ENCODE measurements around the gene ATG16L2.
A peak's percentile ranks its signal among the peaks of the same experiment; 100 is the strongest.
"Not testable (repeated sequence)": the region's sequence is repeated elsewhere in the genome, so short reads cannot be mapped to it uniquely, and the experiment has no call there.

ATG16L2 gene

DNA sequence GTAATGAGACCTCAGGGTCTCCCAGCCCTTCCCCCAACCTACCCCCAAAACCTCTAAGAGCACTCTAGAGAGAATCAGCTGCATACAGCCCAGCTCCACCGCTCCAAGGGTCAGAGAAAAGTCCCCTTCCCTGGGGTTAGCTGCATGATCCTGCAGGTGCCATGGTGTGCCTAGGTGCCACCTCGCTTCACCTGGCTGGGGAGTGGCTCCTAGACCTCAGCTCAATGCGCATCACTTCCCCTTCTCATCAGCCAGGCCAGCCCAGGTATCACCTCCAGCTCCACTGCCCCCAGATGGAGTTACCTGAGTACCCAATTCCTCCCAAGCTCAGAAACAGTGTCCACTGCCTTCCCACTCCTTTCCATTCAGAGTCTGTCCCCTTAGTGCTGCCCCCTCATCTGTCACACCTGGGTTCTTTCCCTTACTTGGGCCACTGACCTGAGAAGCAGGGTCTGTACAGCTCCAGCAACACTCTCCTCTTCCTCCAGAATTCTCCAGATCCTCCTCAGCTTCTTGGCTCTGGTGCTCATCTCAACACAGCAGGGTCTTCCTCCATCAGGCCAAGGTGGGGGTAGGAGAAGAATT is 21.7 kb upstream of the ATG16L2 start:
- H3K4me3 ChIP-seq (ENCODE audit: low read length), result no peak overlapping the region
- peaks cover 25% of the 10 kb centered on the region for H3K4me1 ChIP-seq (ENCODE audit: control insufficient read depth, insufficient read depth, low read length)
- no peaks in the 10 kb centered on the region for H3K36me3 ChIP-seq (ENCODE audit: insufficient read depth, low read length)
- H3K9ac ChIP-seq (ENCODE audit: low read depth, low read length), result no peak overlapping the region
- H3K4me2 ChIP-seq (ENCODE audit: low read length), result no peak overlapping the region
- H3K9me3 ChIP-seq (replicated peaks; ENCODE audit: low read length), result no peaks in the 10 kb centered on the region
- no peaks in the 10 kb centered on the region for H3K27me3 ChIP-seq (ENCODE audit: control insufficient read depth, insufficient read depth, low read length)

GRCh38 chr11:72793076-72793424 is 21.2 kb upstream of the ATG16L2 start:
- H3K4me2 ChIP-seq (ENCODE audit: low read length), result peak overlapping the region; percentile 81
- H3K36me3 ChIP-seq (ENCODE audit: insufficient read depth, low read length), result no peaks in the 10 kb centered on the region
- H3K9me3 ChIP-seq (replicated peaks; ENCODE audit: low read length), result no peaks in the 10 kb centered on the region
- peak overlapping the region; percentile 9 for H3K4me3 ChIP-seq (ENCODE audit: low read length)
- H3K9ac ChIP-seq (ENCODE audit: low read depth, low read length), result peak overlapping the region; percentile 42
- no peaks in the 10 kb centered on the region for H3K27me3 ChIP-seq (ENCODE audit: control insufficient read depth, insufficient read depth, low read length)
- peaks cover 25% of the 10 kb centered on the region for H3K4me1 ChIP-seq (ENCODE audit: control insufficient read depth, insufficient read depth, low read length)

DNA sequence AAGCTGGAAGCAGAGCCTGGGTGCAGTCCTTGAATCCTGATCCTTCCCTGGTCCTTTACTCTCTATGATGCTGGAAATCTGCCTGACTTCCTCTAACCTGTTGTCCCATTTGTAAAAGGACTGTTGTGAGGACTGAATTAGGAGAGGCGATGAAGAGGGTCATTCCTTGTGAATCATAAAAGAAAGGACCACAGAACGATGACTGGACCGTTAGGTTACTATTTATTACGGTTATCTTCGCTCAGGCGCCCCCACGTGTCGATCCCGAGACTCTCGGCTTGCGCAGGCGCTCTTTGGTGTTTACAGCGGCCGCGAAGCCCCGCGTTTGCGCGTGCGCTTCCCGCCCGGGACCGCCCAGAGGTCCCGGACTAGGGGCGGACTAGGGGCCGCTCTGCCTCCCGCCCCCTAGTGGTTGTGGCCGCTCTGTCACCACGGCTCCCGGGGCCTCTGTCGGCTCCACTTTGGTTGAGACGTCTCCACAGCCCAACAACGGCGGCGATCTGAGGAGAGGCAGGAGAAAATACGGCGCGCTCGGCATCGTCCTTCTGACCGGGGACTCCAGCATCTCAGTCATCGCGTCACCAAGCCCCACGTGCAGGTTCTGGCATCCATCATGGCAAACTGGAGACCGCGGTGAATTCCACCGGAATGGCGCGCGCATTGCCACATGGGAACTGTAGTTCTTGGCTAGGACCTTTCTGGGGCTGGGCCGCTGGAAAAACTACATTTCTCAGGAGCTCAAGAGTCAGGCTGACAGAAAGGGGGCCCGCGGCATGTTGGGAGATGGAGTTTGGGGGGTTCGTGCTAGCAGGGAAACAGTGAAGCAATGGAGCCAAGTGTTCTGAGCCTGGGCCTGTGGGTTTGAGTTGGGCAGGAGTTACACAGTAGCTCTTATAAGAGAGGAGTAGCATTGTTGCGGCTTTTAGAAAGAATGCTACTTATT is 20.5 kb upstream of the ATG16L2 start, which contains the start of gene STARD10:
Gene STARD10, minus strand, starts transcription at position 623 of the 943 bp plus-strand sequence. CDS start 12,866 bp downstream, outside the sequence.
- Histone ChIP-seq H3K27me3 (ENCODE audit: control insufficient read depth, insufficient read depth, low read length) (no peaks in the 10 kb centered on the region), H3K9me3 (replicated peaks; ENCODE audit: low read length) (no peaks in the 10 kb centered on the region), H3K9ac (ENCODE audit: low read depth, low read length) (peak within 1 kb of the TSS; percentile 78), H3K4me3 (ENCODE audit: low read length) (peak within 1 kb of the TSS; percentile 85), H3K36me3 (ENCODE audit: insufficient read depth, low read length) (no peaks in the 10 kb centered on the region), H3K4me2 (ENCODE audit: low read length) (peak within 1 kb of the TSS; percentile 81), H3K4me1 (ENCODE audit: control insufficient read depth, insufficient read depth, low read length) (peaks cover 25% of the 10 kb centered on the region)

- Histone ChIP-seq H3K9me3 (replicated peaks; ENCODE audit: low read length) (no peaks in the 10 kb centered on the region), H3K4me1 (ENCODE audit: control insufficient read depth, insufficient read depth, low read length) (peaks cover 9% of the 10 kb centered on the region), H3K36me3 (ENCODE audit: insufficient read depth, low read length) (no peaks in the 10 kb centered on the region), H3K4me3 (ENCODE audit: low read length) (no peak overlapping the region), H3K9ac (ENCODE audit: low read depth, low read length) (no peak overlapping the region), H3K4me2 (ENCODE audit: low read length) (no peak overlapping the region), H3K27me3 (ENCODE audit: control insufficient read depth, insufficient read depth, low read length) (no peaks in the 10 kb centered on the region)
Observed at GRCh38 chr11:72798361-72798760, 15.8 kb upstream of the ATG16L2 start.

- Histone ChIP-seq H3K36me3 (ENCODE audit: insufficient read depth, low read length) (no peaks in the 10 kb centered on the region), H3K4me1 (ENCODE audit: control insufficient read depth, insufficient read depth, low read length) (peaks cover 3% of the 10 kb centered on the region), H3K4me2 (ENCODE audit: low read length) (no peak overlapping the region), H3K9ac (ENCODE audit: low read depth, low read length) (no peak overlapping the region), H3K4me3 (ENCODE audit: low read length) (no peak overlapping the region), H3K27me3 (ENCODE audit: control insufficient read depth, insufficient read depth, low read length) (no peaks in the 10 kb centered on the region), H3K9me3 (replicated peaks; ENCODE audit: low read length) (no peaks in the 10 kb centered on the region)
Observed at GRCh38 chr11:72799441-72799840, 14.8 kb upstream of the ATG16L2 start.

DNA sequence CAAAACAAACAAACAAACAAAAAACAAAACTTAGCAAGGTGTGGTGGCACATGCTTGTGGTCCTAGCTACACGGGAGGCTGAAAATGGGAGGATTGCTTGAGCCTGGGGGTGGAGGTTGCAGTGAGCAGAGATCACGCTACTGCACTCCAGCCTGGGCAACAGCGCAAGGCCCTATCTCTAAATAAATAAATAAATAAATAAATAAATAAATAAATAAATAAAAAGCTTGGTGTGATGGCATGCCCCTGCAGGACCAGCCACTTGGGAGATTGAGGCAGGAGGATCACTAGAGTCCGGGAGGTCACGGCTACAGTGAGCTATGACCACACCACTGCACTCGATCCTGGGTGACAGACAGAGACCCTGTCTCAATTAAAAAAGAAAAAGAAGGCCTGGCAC is 11.4 kb upstream of the ATG16L2 start:
- peaks cover 3% of the 10 kb centered on the region for H3K4me1 ChIP-seq (ENCODE audit: control insufficient read depth, insufficient read depth, low read length)
- no peaks in the 10 kb centered on the region for H3K36me3 ChIP-seq (ENCODE audit: insufficient read depth, low read length)
- no peak overlapping the region for H3K9ac ChIP-seq (ENCODE audit: low read depth, low read length)
- H3K9me3 ChIP-seq (replicated peaks; ENCODE audit: low read length), result no peaks in the 10 kb centered on the region
- H3K4me2 ChIP-seq (ENCODE audit: low read length), result no peak overlapping the region
- no peaks in the 10 kb centered on the region for H3K27me3 ChIP-seq (ENCODE audit: control insufficient read depth, insufficient read depth, low read length)
- H3K4me3 ChIP-seq (ENCODE audit: low read length), result no peak overlapping the region

DNA sequence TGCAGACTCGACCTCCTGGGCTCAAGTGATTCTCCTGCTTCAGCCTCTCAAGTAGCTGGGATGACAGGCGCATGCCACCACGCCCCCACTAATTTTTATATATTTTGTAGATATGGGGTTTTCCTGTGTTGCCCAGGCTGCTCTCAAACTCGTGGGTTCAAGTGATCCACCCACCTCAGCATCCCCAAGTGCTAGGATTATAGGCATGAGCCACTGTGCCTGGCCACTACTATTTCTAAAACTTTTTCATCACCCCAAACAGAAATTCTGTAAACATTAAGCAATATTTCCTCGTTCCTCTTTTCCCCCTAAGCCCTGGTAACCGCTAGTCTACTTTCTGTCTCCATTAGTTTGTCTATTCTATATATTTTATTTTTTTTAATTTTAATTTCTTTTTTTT is 9.0 kb upstream of the ATG16L2 start:
- peaks cover 5% of the 10 kb centered on the region for H3K36me3 ChIP-seq (ENCODE audit: insufficient read depth, low read length)
- H3K9ac ChIP-seq (ENCODE audit: low read depth, low read length), result no peak overlapping the region
- H3K4me2 ChIP-seq (ENCODE audit: low read length), result no peak overlapping the region
- no peak overlapping the region for H3K4me3 ChIP-seq (ENCODE audit: low read length)
- peaks cover 3% of the 10 kb centered on the region for H3K4me1 ChIP-seq (ENCODE audit: control insufficient read depth, insufficient read depth, low read length)
- H3K9me3 ChIP-seq (replicated peaks; ENCODE audit: low read length), result no peaks in the 10 kb centered on the region
- H3K27me3 ChIP-seq (ENCODE audit: control insufficient read depth, insufficient read depth, low read length), result no peaks in the 10 kb centered on the region

DNA sequence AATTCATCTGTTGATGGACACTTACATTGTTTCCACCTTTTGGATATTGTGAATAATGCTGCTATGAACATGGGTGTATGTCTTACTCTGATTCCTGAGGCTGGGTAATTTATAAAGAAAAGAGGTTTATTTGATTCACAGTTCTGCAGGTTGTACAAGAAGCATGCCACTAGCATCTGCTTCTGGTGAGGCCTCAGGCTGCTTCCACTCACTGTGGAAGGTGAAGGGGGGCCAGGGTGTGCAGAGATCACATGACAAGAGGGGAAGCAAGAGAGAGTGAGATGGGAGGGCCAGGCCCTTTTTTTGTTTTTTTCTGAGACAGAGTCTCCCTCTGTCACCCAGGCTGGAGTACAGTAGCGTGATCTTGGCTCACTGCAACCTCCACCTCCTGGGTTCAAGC is 7.8 kb upstream of the ATG16L2 start:
- not testable (repeated sequence) for H3K4me2 ChIP-seq (ENCODE audit: low read length); H3K27me3 ChIP-seq (ENCODE audit: control insufficient read depth, insufficient read depth, low read length); H3K4me3 ChIP-seq (ENCODE audit: low read length); H3K9me3 ChIP-seq (replicated peaks; ENCODE audit: low read length); H3K4me1 ChIP-seq (ENCODE audit: control insufficient read depth, insufficient read depth, low read length); H3K9ac ChIP-seq (ENCODE audit: low read depth, low read length); H3K36me3 ChIP-seq (ENCODE audit: insufficient read depth, low read length)

DNA sequence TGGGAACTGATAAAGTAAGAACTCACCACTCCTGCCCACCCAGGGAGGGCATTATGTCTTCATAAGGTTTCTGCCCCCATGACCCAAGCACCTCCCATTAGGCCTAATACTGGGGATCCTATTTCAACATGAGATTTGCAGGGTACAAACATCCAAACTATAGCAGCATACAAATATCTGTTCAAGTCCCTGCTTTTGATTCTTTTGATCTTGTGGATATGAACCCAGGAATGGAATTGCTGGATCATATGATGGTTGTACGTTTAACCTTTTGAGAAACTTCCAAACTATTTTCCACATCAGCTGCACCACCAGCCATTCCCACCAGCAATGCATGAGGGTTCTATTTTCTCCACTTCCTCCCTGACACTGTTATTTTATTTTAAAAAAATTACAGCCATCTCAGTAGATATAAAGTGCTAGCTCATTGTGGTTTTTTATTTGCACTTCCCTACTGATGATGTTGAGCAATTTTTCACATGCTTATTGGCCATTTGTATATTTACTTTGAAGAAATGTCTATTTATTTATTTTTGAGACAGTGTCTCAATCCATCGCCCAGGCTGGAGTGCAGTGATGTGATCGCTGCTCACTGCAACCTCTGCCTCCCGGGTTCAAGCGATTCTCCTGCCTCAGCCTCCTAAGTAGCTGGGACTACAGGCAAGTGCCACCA is 7.1 kb upstream of the ATG16L2 start:
- H3K4me2 ChIP-seq (ENCODE audit: low read length), result no peak overlapping the region
- H3K36me3 ChIP-seq (ENCODE audit: insufficient read depth, low read length), result peaks cover 5% of the 10 kb centered on the region
- H3K4me3 ChIP-seq (ENCODE audit: low read length), result no peak overlapping the region
- no peaks in the 10 kb centered on the region for H3K27me3 ChIP-seq (ENCODE audit: control insufficient read depth, insufficient read depth, low read length)
- H3K4me1 ChIP-seq (ENCODE audit: control insufficient read depth, insufficient read depth, low read length), result peaks cover 3% of the 10 kb centered on the region
- H3K9me3 ChIP-seq (replicated peaks; ENCODE audit: low read length), result no peaks in the 10 kb centered on the region
- H3K9ac ChIP-seq (ENCODE audit: low read depth, low read length), result no peak overlapping the region

- Histone ChIP-seq H3K4me1 (ENCODE audit: control insufficient read depth, insufficient read depth, low read length) (peaks cover 9% of the 10 kb centered on the region), H3K9ac (ENCODE audit: low read depth, low read length) (no peak overlapping the region), H3K36me3 (ENCODE audit: insufficient read depth, low read length) (peaks cover 5% of the 10 kb centered on the region), H3K27me3 (ENCODE audit: control insufficient read depth, insufficient read depth, low read length) (no peaks in the 10 kb centered on the region), H3K4me3 (ENCODE audit: low read length) (no peak overlapping the region), H3K9me3 (replicated peaks; ENCODE audit: low read length) (no peaks in the 10 kb centered on the region), H3K4me2 (ENCODE audit: low read length) (no peak overlapping the region)
Observed at GRCh38 chr11:72807792-72808191, 6.4 kb upstream of the ATG16L2 start.

DNA sequence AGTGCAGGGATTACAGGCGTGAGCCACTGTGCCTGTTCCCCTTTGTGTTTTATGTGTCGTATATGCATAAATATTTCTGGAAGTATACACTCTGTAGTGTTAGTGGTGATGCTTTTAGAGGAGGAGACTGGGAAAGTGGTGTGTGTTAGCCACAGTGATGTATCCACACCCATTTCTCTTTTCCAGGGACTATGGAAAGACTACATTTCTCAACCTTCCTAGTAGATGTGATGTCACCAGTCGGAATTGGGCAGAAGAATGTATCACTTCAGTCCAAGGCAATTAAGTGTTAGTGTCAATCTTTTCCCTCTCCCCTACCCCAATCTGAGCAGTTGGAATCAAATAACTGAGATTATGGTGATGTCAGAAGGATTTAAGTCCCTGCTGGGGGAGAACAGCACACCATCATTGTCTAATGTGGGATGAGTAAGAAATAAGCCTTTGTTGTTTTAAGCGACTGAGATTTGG is 5.8 kb upstream of the ATG16L2 start:
- no peak overlapping the region for H3K4me2 ChIP-seq (ENCODE audit: low read length)
- no peaks in the 10 kb centered on the region for H3K9me3 ChIP-seq (replicated peaks; ENCODE audit: low read length)
- peaks cover 13% of the 10 kb centered on the region for H3K4me1 ChIP-seq (ENCODE audit: control insufficient read depth, insufficient read depth, low read length)
- peaks cover 5% of the 10 kb centered on the region for H3K36me3 ChIP-seq (ENCODE audit: insufficient read depth, low read length)
- H3K27me3 ChIP-seq (ENCODE audit: control insufficient read depth, insufficient read depth, low read length), result no peaks in the 10 kb centered on the region
- no peak overlapping the region for H3K9ac ChIP-seq (ENCODE audit: low read depth, low read length)
- no peak overlapping the region for H3K4me3 ChIP-seq (ENCODE audit: low read length)

All from skeletal muscle satellite cell (primary cell).